Adrenal gland (tissue), 12 donors: Measurements from ENCODE around the gene CENPV. TPM values are rescaled to one million over a fixed set of nuclear protein-coding genes. Genes with fewer than 3 reads are reported as not detected.

Experiments used
- DNase-seq, 7 donors: peaks; one replicate each; pipeline ENCODE4 v3.0.0-alpha.2; 2019 to 2020
- H3K27ac ChIP-seq, 5 donors: fragments of 200-600 bp; sonication (generic) in 4 of 5; 1 replicate in 3 of 5; 2 replicates in 2 of 5; pipeline versions ENCODE4 v1.5.1 to v1.8.0; 2016 to 2020; ENCODE audit warnings: mild to moderate bottlenecking in 1 of 5
- H3K27me3 ChIP-seq: fragments of 200-600 bp; 2 replicates; pipeline ENCODE4 v1.8.0; 2021
- H3K36me3 ChIP-seq, 2 donors: fragments of 200-600 bp; replicated peaks in 1 of 2; 1 replicate in 1 of 2; 2 replicates in 1 of 2; pipeline versions ENCODE4 v1.5.1 to v1.8.0; 2018 to 2022
- H3K4me1 ChIP-seq, 2 donors: fragments of 200-600 bp; replicated peaks in 1 of 2; 1 replicate in 1 of 2; 2 replicates in 1 of 2; pipeline versions ENCODE4 v1.5.1 to v1.8.0; 2018 to 2021
- H3K4me3 ChIP-seq, 4 donors: fragments of 200-600 bp; sonication (generic) in 3 of 4; one replicate each; pipeline ENCODE4 v1.5.1; 2016 to 2018
- H3K9me3 ChIP-seq, 3 donors: fragments of 200-600 bp; sonication (generic) in 1 of 3; replicated peaks in 1 of 3; 1 replicate in 2 of 3; 2 replicates in 1 of 3; pipeline versions ENCODE4 v1.5.1 to v1.8.0; 2016 to 2021
- POLR2A ChIP-seq, 2 donors: fragments of 450-650 bp; IDR thresholded peaks; one replicate each; pipeline ENCODE4 v1.6.1; 2017; ENCODE audit warnings: antibody characterized with exemption in 2 of 2, mild to moderate bottlenecking in 2 of 2, moderate library complexity in 1 of 2
- WGBS, 4 donors: extraction: QIAGEN DNeasy Blood & Tissue Kit in 2 of 4; methylation state at CpG; one replicate each; pipeline versions ENCODE4 v1.1.5 to v1.1.7; 2013 to 2017; 5-methylcytosine and 5-hydroxymethylcytosine counted together
- intact Hi-C, 2 donors: fragments of 100-400 bp; cut with DNase I; formaldehyde crosslinking; loops; one replicate each; pipeline versions ENCODE4 v1.14.1 to v1.15.0; 2022 to 2023
- polyA plus RNA-seq, 3 donors: library from polyadenylated mRNA; stranded (reverse); fragments of 200-250 nt in 2 of 3; fragments of 350-450 nt in 1 of 3; fragmentation: Illumina TruSeq in 1 of 3; extraction: RNeasy Lipid Tissue Mini Kit (QIAGEN cat#74804) in 1 of 3; gene quantifications; one replicate each; pipeline ENCODE4 v1.2.3, GENCODE V29; 2013 to 2014
- total RNA-seq, 9 donors: library from RNA; depleted of rRNA in 4 of 9; stranded (reverse); fragments of >200 nt in 4 of 9; fragments of 120-200 nt in 1 of 9; fragmentation: NEBNext Ultra II Directional in 1 of 9; extraction: Animal tissue kit (Norgen Biotek cat#: 25700) in 1 of 9; gene quantifications; one replicate each; pipeline versions ENCODE4 v1.1.0 to v1.2.4, GENCODE V29; 2013 to 2023
- TF ChIP-seq, protein P1 (sequence below), 6 experiments: fragments of 450-650 bp in 4 of 6; fragments of 200-600 bp in 2 of 6; sonication (generic) in 1 of 6; IDR thresholded peaks; 1 replicate in 5 of 6; 2 replicates in 1 of 6; pipeline versions ENCODE4 v1.5.1 to v1.8.0; 2016 to 2021; ENCODE audit warnings: antibody characterized with exemption in 6 of 6, mild to moderate bottlenecking in 2 of 6, moderate library complexity in 1 of 6
- donor health status: healthy with polysubstance abuse.
- donor health status: Bipolar disorder and iron deficiency.
- donor health status: DM: yes; HTN: yes; CAD: no.
- donor health status: DM: no; HTN: no; CAD: no.
- donor health status: DM: no; HTN: no; CAD: no.
- donor health status: DM: yes; HTN: yes; CAD: no.

Gene CENPV
- total and polyA plus RNA-seq, 12 donors, result 19.9 to 37.9 (median 28.6) TPM

DNA sequence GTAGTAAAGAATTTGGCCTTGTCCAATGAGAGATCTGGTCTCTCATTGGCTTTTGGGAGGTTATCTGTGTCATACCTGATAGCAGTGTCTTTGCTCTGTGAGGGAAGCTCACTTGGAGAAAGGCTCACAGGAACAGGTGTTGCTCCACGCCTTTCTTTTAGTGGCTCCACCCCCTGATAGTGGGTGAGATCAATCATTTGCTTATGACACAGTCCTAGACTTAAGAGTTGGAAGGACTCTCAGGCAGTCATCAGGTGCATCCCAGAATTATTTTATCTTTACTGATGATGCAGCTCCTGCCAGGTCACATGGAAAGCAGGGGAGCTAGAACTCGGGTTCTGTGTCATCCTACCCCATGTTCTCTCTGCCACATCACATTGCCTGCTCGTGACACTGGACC, 59.3 kb downstream of the CENPV start:
- Histone ChIP-seq H3K4me3 (no peak overlapping the region), H3K27me3 (no peaks in the 10 kb centered on the region), H3K27ac (no peak overlapping the region), H3K9me3 (no peaks in the 10 kb centered on the region), H3K36me3 (no peaks in the 10 kb centered on the region), H3K4me1 (no peaks in the 10 kb centered on the region)
- TF ChIP-seq, protein P1, sequence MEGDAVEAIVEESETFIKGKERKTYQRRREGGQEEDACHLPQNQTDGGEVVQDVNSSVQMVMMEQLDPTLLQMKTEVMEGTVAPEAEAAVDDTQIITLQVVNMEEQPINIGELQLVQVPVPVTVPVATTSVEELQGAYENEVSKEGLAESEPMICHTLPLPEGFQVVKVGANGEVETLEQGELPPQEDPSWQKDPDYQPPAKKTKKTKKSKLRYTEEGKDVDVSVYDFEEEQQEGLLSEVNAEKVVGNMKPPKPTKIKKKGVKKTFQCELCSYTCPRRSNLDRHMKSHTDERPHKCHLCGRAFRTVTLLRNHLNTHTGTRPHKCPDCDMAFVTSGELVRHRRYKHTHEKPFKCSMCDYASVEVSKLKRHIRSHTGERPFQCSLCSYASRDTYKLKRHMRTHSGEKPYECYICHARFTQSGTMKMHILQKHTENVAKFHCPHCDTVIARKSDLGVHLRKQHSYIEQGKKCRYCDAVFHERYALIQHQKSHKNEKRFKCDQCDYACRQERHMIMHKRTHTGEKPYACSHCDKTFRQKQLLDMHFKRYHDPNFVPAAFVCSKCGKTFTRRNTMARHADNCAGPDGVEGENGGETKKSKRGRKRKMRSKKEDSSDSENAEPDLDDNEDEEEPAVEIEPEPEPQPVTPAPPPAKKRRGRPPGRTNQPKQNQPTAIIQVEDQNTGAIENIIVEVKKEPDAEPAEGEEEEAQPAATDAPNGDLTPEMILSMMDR (IDR thresholded peaks at IDR 0.05), result no peak
- no peak for TF ChIP-seq POLR2A (IDR thresholded peaks at IDR 0.05)
- 84 to 97% (median 94%) methylated on average over 3 of the region's 3 CpGs for WGBS, 4 donors
- DNase-seq, result no peak
- intact Hi-C loops, result no loop called here

Other genes with a start within 250 kb of the CENPV start
- gene NCOR1, start 137.9 kb downstream of the CENPV start, total RNA-seq, result 100 to 1,000 TPM in 3 of 9 donors, 10 to 100 TPM in 6; 76.4 to 172 (median 95.2) TPM
- gene NCOR1, start 137.9 kb downstream of the CENPV start, polyA plus RNA-seq, result 100 to 1,000 TPM in 1 of 3 donors, 10 to 100 TPM in 2; 66.2 to 135 (median 91.1) TPM
- 100 to 1,000 TPM in 1 of 9 donors, 10 to 100 TPM in 8; 10.3 to 102 (median 29.4) TPM for gene PIGL, start 136.3 kb downstream of the CENPV start, total RNA-seq
- gene PIGL, start 136.3 kb downstream of the CENPV start, polyA plus RNA-seq, result 10 to 100 TPM; 12.0 to 58.8 (median 48.5) TPM
- gene UBB, start 27.6 kb upstream of the CENPV start, total RNA-seq, result 1,000 to 10,000 TPM; 1,297 to 3,694 (median 2,209) TPM
- gene UBB, start 27.6 kb upstream of the CENPV start, polyA plus RNA-seq, result 1,000 to 10,000 TPM in 2 of 3 donors, 100 to 1,000 TPM in 1; 588 to 2,867 (median 1,416) TPM
- 100 to 1,000 TPM in 1 of 9 donors, 10 to 100 TPM in 8; 34.1 to 110 (median 49.6) TPM for gene TRPV2, start 62.1 kb upstream of the CENPV start, total RNA-seq
- 10 to 100 TPM; 23.3 to 67.3 (median 61.7) TPM for gene TRPV2, start 62.1 kb upstream of the CENPV start, polyA plus RNA-seq
- 10 to 100 TPM in 8 of 9 donors, 1 to 10 TPM in 1; 7.4 to 49.2 (median 27.2) TPM for gene LRRC75A, start 138.7 kb upstream of the CENPV start, total RNA-seq
- 10 to 100 TPM in 1 of 3 donors, 1 to 10 TPM in 2; 8.6 to 40.1 (median 9.7) TPM for gene LRRC75A, start 138.7 kb upstream of the CENPV start, polyA plus RNA-seq
- 10 to 100 TPM in 5 of 9 donors, 1 to 10 TPM in 4; 4.3 to 16.4 (median 10.3) TPM for gene ZNF287, start 215.7 kb upstream of the CENPV start, total RNA-seq
- 10 to 100 TPM; 11.7 to 26.7 (median 19.5) TPM for gene ZNF287, start 215.7 kb upstream of the CENPV start, polyA plus RNA-seq